CD4-positive, CD25-positive, alpha-beta regulatory T cell (primary cell): ENCODE data around the gene C11orf91. TPM values are rescaled to one million over a fixed set of nuclear protein-coding genes. Genes with fewer than 3 reads are reported as not detected.

ENCODE experiments used
- ATAC-seq, 2 donors: fragments of 150-1000 bp; cut with Tn5 transposase; one replicate each; pipeline ENCODE4 v1.10.0; 2021; ENCODE audit warnings: low read depth in 2 of 2, moderate number of reproducible peaks in 2 of 2, moderate library complexity in 1 of 2
- DNase-seq, 3 donors: peaks; one replicate each; pipeline versions ENCODE4 v3.0.0 to v3.0.0-alpha.2; 2012 to 2022; ENCODE audit warnings: mixed read lengths in 1 of 3
- H3K27ac ChIP-seq: one replicate; pipeline ENCODE4 v1.7.0; 2013; ENCODE audit warnings: mild to moderate bottlenecking, low read length; ENCODE audit not compliant: insufficient read depth, poor library complexity, severe bottlenecking
- H3K27me3 ChIP-seq: one replicate; pipeline ENCODE4 v1.7.0; 2013; ENCODE audit warnings: low read length; ENCODE audit not compliant: control insufficient read depth, insufficient read depth
- H3K36me3 ChIP-seq: one replicate; pipeline ENCODE4 v1.7.0; 2013; ENCODE audit warnings: mild to moderate bottlenecking, low read length, moderate library complexity; ENCODE audit not compliant: control insufficient read depth, insufficient read depth
- H3K4me1 ChIP-seq: 2 replicates; pipeline ENCODE4 v1.7.0; 2013; ENCODE audit warnings: mild to moderate bottlenecking, low read length; ENCODE audit not compliant: insufficient read depth, control insufficient read depth, poor library complexity, severe bottlenecking
- H3K4me3 ChIP-seq: one replicate; pipeline ENCODE4 v1.7.0; 2013; ENCODE audit warnings: low read depth, mild to moderate bottlenecking, low read length, moderate library complexity
- H3K9me3 ChIP-seq, 2 experiments: 1 replicate in 1 of 2; 2 replicates in 1 of 2; pipeline ENCODE4 v1.7.0; 2013; ENCODE audit warnings: low read length in 2 of 2, mild to moderate bottlenecking in 1 of 2, moderate library complexity in 1 of 2; ENCODE audit not compliant: control insufficient read depth in 2 of 2
- H3K27ac Mint-ChIP-seq, 3 donors: one replicate each; pipeline ENCODE4 v1.8.0; 2020 to 2022; ENCODE audit warnings: mild to moderate bottlenecking in 3 of 3, mixed read lengths in 3 of 3, moderate library complexity in 2 of 3
- H3K27me3 Mint-ChIP-seq: one replicate; pipeline ENCODE4 v1.8.0; 2022; ENCODE audit warnings: mild to moderate bottlenecking, mixed read lengths
- H3K36me3 Mint-ChIP-seq: one replicate; pipeline ENCODE4 v1.8.0; 2020; ENCODE audit warnings: mixed read lengths
- H3K4me1 Mint-ChIP-seq, 4 donors: one replicate each; pipeline ENCODE4 v1.8.0; 2020 to 2022; ENCODE audit warnings: mixed read lengths in 4 of 4, mild to moderate bottlenecking in 1 of 4
- H3K4me3 Mint-ChIP-seq, 4 donors: one replicate each; pipeline ENCODE4 v1.8.0; 2020 to 2022; ENCODE audit warnings: mild to moderate bottlenecking in 4 of 4, mixed read lengths in 4 of 4, moderate library complexity in 3 of 4
- H3K9me3 Mint-ChIP-seq, 7 donors: one replicate each; pipeline ENCODE4 v1.8.0; 2020 to 2022; ENCODE audit warnings: mixed read lengths in 7 of 7, mild to moderate bottlenecking in 3 of 7, moderate library complexity in 2 of 7
- polyA plus RNA-seq, 4 donors: library from polyadenylated mRNA; unstranded; fragments of 300-500 nt; fragmentation: Illumina TruSeq; gene quantifications; one replicate each; pipeline ENCODE4 v1.2.3, GENCODE V29; 2021
- total RNA-seq: library from RNA; stranded (reverse); gene quantifications from one replicate; pipeline ENCODE4 v1.2.3, GENCODE V29; 2022

The C11orf91 gene
- total and polyA plus RNA-seq, 5 donors from 2014 or later, result not detected

DNA sequence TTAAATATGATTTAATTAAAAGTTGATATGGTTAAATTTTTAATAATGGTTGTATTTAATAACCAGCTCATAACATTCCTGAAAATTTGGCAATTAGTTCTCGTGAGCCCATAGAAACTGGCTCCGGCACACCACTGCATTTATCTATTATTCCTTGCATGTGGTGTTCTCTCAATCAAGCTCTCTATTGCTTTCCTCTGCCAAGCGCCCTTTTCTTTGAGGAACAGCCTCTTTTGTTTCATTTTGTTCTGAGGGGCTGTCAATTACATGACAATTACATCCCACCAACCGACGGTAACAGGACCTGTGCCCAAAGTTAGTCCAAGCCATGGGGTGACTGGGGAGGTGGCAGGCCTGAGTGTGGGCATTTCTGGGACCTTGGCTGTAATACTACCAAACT is 8.1 kb downstream of the C11orf91 start:
- ATAC-seq (no peak), DNase-seq (no peak)
- H3K27ac ChIP-seq, result no peak overlapping the region
- Mint-ChIP-seq H3K4me3 (no peak overlapping the region), H3K36me3 (no peaks in the 10 kb centered on the region), H3K4me1 (peaks cover 0 to 8% (median 1%) of the 10 kb centered on the region in 4 donors), H3K27me3 (peaks cover 22% of the 10 kb centered on the region), H3K9me3 (peaks cover 0 to under 1% (median 0%) of the 10 kb centered on the region in 7 donors), H3K27ac (no peak overlapping the region)
- no peaks in the 10 kb centered on the region for H3K4me1 ChIP-seq
- H3K4me3 ChIP-seq, result no peak overlapping the region
- H3K36me3 ChIP-seq, result no peaks in the 10 kb centered on the region
- H3K27me3 ChIP-seq, result peaks cover 5% of the 10 kb centered on the region
- H3K9me3 ChIP-seq, result no peaks in the 10 kb centered on the region

DNA sequence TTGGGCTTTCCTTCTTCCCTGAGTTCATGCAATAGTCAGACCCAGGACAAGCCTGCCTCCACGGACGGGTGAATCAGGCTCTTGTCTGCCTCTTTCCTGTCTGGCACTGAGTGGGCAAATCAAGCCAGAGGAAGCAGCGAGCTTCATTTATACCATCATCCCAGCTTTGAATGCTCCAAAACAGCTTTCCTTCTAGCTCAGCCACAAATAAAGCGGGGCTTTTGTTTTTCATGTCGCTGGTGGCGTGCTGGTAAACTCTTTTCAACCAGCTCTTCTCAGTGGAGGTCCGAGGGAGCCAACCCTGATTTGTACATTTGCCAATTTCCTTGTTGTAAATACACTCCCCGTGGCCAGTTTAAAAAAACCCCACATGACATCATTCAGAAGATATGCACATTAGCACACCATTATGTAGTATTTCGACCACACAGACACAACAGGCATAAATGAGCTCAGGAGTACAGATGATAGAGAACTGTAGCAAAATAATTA is 8.6 kb downstream of the C11orf91 start:
- H3K9me3 ChIP-seq, result no peaks in the 10 kb centered on the region
- no peak overlapping the region for H3K27ac ChIP-seq
- no peaks in the 10 kb centered on the region for H3K36me3 ChIP-seq
- Mint-ChIP-seq H3K27me3 (peaks cover 18% of the 10 kb centered on the region), H3K4me1 (peaks cover 0 to 8% (median 1%) of the 10 kb centered on the region in 4 donors), H3K9me3 (peaks cover 0 to 4% (median 0%) of the 10 kb centered on the region in 7 donors), H3K27ac (no peak overlapping the region), H3K4me3 (no peak overlapping the region), H3K36me3 (no peaks in the 10 kb centered on the region)
- H3K27me3 ChIP-seq, result peaks cover 5% of the 10 kb centered on the region
- no peak for DNase-seq
- no peak overlapping the region for H3K4me3 ChIP-seq
- no peak for ATAC-seq
- H3K4me1 ChIP-seq, result no peaks in the 10 kb centered on the region

DNA sequence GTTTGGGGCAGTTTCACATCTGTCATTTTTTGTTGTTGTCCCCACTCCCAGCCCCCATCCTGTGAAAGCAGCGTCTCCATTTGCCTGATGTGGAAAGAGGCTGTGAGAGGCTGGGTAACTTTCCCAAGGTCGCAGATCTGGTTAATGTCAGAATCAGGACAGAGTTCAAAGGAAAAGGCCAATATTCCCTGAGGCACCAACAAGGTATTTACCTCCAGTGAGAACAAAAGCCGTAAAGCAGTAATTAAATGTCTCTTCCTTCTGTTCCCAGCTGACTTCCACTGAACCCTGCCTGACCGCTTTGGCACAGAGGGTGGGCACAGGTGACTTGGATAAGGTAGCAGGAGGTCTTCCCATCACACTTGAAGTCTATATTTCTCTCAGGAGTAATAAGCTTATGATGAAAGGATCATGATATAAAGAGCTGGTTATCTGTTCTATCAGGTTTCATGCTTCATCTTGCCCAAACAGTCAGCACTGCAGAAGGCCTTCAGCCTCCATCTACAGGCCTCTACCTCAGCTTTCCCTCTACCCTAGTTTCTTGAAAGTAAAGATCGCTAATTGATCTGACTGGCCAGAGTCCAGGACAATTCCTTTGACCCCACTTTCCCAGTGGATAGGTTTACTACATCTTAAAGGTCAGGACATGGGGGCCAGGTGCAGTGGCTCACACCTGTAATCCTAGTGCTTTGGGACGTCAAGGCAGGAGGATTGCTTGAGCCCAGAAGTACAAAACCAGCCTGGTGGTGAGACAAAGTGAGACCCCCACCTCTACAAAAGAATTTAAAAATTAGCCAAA is 9.4 kb downstream of the C11orf91 start:
- peaks cover 0 to 4% (median 0%) of the 10 kb centered on the region in 7 donors for H3K9me3 Mint-ChIP-seq
- peaks cover 0 to 2% (median under 1%) of the 10 kb centered on the region in 4 donors for H3K4me1 Mint-ChIP-seq
- no peaks in the 10 kb centered on the region for H3K9me3 ChIP-seq
- no peak overlapping the region for H3K27ac ChIP-seq
- H3K36me3 ChIP-seq, result no peaks in the 10 kb centered on the region
- H3K4me1 ChIP-seq, result no peaks in the 10 kb centered on the region
- no peaks in the 10 kb centered on the region for H3K36me3 Mint-ChIP-seq
- H3K4me3 Mint-ChIP-seq, result no peak overlapping the region
- H3K4me3 ChIP-seq, result no peak overlapping the region
- DNase-seq, result no peak
- H3K27ac Mint-ChIP-seq, result no peak overlapping the region
- peaks cover 8% of the 10 kb centered on the region for H3K27me3 ChIP-seq
- H3K27me3 Mint-ChIP-seq, result peaks cover 14% of the 10 kb centered on the region
- ATAC-seq, result no peak

DNA sequence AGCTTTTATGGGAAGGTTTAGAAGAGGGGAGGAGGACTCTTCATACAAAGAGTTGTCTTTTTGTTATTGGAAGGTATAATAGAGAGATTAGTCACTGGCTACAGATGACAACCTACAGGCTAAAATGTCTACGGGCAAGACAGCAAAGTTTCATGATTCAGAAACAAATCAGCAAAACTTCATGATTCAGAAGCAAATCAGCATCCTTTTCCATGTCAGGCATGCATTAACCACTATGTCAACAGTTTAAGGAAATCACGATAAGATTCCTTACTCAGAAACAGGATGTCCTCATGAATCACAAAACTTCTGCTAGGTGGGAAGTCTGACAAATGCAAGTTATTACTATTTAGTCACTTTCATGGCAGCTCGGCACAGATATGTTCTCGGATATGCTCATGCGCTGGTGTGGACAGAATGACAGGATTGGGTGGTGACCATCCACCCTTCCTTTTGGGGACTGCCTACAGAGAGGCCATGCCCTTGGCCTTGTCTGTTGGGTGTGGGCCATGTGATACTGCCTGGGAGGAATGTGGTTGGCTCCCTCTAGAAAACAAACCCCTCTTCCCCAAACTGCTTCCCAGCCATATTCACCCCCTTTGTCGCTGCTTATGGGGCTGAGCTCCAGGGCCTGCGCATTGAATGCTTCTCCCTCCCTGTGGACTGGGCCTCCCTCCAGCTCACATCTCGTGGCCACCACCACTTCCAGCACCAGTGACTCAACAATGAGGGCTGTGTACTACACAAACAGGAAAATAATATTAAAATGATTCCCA is 10.1 kb downstream of the C11orf91 start:
- peaks cover 7% of the 10 kb centered on the region for H3K27me3 ChIP-seq
- no peaks in the 10 kb centered on the region for H3K4me1 Mint-ChIP-seq
- ATAC-seq (no peak), DNase-seq (no peak)
- H3K4me3 ChIP-seq, result no peak overlapping the region
- no peak overlapping the region for H3K4me3 Mint-ChIP-seq
- no peaks in the 10 kb centered on the region for H3K36me3 Mint-ChIP-seq
- H3K27me3 Mint-ChIP-seq, result peaks cover 12% of the 10 kb centered on the region
- no peaks in the 10 kb centered on the region for H3K4me1 ChIP-seq
- no peaks in the 10 kb centered on the region for H3K9me3 ChIP-seq
- no peaks in the 10 kb centered on the region for H3K36me3 ChIP-seq
- H3K27ac Mint-ChIP-seq, result no peak overlapping the region
- peaks cover 0 to 4% (median 0%) of the 10 kb centered on the region in 7 donors for H3K9me3 Mint-ChIP-seq
- no peak overlapping the region for H3K27ac ChIP-seq

DNA sequence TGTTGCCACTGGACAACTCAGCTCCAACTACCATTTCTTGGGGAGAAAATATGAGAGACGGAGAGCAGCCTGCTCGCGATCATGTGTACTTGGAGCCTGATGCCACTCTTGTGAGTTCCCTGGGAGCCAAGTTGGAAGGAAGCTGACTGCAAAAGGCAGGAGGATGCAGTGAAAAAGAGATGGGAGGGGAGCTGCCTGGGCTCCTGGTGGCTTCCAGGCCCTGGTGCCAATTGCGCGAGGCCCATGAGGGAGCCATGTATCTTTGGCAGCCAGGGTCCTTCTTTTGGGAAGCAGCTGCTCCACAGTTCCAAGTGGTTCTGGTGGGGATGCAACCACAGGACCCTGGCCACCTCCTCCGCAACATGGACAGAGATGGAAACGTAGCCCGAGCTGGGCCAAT is 11.1 kb downstream of the C11orf91 start:
- Mint-ChIP-seq H3K4me3 (no peak overlapping the region), H3K9me3 (peaks cover 0 to 4% (median 0%) of the 10 kb centered on the region in 7 donors), H3K4me1 (no peaks in the 10 kb centered on the region), H3K36me3 (no peaks in the 10 kb centered on the region), H3K27me3 (peaks cover 9% of the 10 kb centered on the region), H3K27ac (no peak overlapping the region)
- Histone ChIP-seq H3K4me1 (no peaks in the 10 kb centered on the region), H3K4me3 (no peak overlapping the region), H3K9me3 (no peaks in the 10 kb centered on the region), H3K36me3 (no peaks in the 10 kb centered on the region), H3K27ac (no peak overlapping the region), H3K27me3 (peaks cover 10% of the 10 kb centered on the region)
- ATAC-seq, result no peak
- no peak for DNase-seq

DNA sequence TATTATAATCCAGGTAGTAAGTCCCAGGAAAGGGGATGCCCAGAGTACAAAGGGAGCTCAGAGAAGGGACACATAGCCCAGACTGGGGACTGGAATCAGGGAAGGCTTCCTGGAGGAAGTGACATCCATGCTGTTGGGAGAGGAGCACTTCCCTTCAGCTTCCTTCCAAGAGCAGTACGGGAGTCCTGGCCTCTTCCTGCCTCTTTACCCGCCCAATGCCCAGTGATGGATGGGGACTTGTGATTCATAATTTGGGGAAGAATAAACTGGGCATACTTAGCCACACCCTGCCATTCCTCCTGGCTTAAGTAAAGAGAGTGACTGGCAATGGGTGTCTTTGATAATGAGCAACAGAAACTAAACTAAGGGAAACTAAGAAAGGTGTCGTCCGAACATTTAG is 11.5 kb downstream of the C11orf91 start:
- H3K4me1 ChIP-seq, result no peaks in the 10 kb centered on the region
- H3K36me3 ChIP-seq, result no peaks in the 10 kb centered on the region
- H3K9me3 ChIP-seq, result no peaks in the 10 kb centered on the region
- H3K27ac Mint-ChIP-seq, result no peak overlapping the region
- no peaks in the 10 kb centered on the region for H3K36me3 Mint-ChIP-seq
- H3K27me3 Mint-ChIP-seq, result peaks cover 14% of the 10 kb centered on the region
- DNase-seq, result no peak
- no peak overlapping the region for H3K27ac ChIP-seq
- H3K9me3 Mint-ChIP-seq, result peaks cover 0 to 4% (median 0%) of the 10 kb centered on the region in 7 donors
- H3K4me3 ChIP-seq, result no peak overlapping the region
- no peaks in the 10 kb centered on the region for H3K4me1 Mint-ChIP-seq
- H3K27me3 ChIP-seq, result peaks cover 8% of the 10 kb centered on the region
- ATAC-seq, result no peak
- no peak overlapping the region for H3K4me3 Mint-ChIP-seq

DNA sequence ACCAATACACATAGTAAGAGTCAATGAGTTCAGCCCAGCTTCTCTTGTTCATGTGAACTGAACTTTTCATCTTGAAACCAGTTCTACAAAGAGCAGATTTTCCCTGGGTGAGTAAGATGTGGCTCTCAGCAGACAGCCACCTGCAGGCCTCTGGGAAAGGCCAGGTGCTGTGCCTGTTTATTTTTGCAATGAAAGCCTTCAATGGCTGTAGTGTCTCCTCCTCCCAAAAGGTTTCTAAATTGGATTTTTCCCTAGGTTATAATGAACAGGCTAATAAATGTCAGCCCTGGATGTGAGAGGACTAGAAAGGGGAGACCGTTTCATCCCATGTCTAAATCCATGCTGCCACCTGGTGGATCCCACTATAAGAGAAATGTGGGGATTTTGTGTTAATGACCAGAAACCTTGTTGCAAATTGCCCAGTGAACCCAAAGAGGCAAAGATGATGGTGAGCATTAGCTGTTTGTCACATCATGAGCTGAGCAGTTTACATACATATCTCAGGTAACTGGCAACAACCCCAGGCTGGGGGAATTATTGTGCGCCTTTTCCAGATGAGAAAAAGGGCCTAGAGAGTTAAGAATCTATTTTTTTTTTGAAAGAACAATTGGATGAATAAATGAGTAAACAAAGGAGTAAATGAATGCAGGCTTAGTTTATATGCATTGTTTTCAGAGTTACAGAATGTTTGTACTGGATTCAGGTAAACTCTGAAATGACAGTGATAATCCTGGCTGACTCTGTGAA is 12.7 kb downstream of the C11orf91 start:
- no peak overlapping the region for H3K4me3 Mint-ChIP-seq
- H3K4me1 Mint-ChIP-seq, result no peaks in the 10 kb centered on the region
- ATAC-seq (no peak), DNase-seq (peak in 1 of 3 donors; percentile 39)
- Histone ChIP-seq H3K27me3 (peaks cover 13% of the 10 kb centered on the region), H3K4me3 (no peak overlapping the region), H3K9me3 (no peaks in the 10 kb centered on the region), H3K36me3 (no peaks in the 10 kb centered on the region), H3K27ac (no peak overlapping the region), H3K4me1 (no peaks in the 10 kb centered on the region)
- H3K36me3 Mint-ChIP-seq, result no peaks in the 10 kb centered on the region
- H3K27ac Mint-ChIP-seq, result no peak overlapping the region
- H3K27me3 Mint-ChIP-seq, result peaks cover 13% of the 10 kb centered on the region
- peaks cover 0 to 4% (median 0%) of the 10 kb centered on the region in 7 donors for H3K9me3 Mint-ChIP-seq
